ENCODE results near the gene SYAP1.

DNA sequence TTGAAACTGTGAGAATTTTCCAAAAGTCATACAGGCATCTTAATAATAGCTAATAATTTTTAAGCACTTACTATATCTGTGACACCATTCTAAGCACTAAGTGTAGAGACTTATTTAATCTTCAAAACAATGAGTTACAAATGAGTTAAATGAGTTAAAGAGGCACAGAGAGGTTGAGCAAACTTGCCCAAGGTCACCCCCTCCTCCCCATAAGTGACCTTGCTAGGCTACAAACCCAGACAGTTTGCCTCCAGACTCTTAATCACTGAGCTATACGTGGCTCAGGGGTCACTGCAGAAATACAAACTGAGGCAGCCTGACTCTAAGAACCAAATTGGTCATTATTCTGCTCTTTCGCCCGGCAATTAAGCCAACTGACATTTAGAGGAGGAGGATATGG, 22.5 kb upstream of the SYAP1 start:
- TF ChIP-seq, protein P1, sequence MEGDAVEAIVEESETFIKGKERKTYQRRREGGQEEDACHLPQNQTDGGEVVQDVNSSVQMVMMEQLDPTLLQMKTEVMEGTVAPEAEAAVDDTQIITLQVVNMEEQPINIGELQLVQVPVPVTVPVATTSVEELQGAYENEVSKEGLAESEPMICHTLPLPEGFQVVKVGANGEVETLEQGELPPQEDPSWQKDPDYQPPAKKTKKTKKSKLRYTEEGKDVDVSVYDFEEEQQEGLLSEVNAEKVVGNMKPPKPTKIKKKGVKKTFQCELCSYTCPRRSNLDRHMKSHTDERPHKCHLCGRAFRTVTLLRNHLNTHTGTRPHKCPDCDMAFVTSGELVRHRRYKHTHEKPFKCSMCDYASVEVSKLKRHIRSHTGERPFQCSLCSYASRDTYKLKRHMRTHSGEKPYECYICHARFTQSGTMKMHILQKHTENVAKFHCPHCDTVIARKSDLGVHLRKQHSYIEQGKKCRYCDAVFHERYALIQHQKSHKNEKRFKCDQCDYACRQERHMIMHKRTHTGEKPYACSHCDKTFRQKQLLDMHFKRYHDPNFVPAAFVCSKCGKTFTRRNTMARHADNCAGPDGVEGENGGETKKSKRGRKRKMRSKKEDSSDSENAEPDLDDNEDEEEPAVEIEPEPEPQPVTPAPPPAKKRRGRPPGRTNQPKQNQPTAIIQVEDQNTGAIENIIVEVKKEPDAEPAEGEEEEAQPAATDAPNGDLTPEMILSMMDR (IDR thresholded peaks at IDR 0.05): no peak
- no peak for TF ChIP-seq POLR2A (IDR thresholded peaks at IDR 0.05)
